Dermis microvascular lymphatic vessel endothelial cell (primary cell): Measurements from ENCODE around the gene DYDC1. TPM values are rescaled to one million over a fixed set of nuclear protein-coding genes. Genes with fewer than 3 reads are reported as not detected.
"Not testable (repeated sequence)": the region's sequence is repeated elsewhere in the genome, so short reads cannot be mapped to it uniquely, and the experiment has no call there.

Source experiments
- DNase-seq, 2 donors: peaks; one replicate each; pipeline versions ENCODE4 v3.0.0 to v3.0.0-alpha.2; 2010; ENCODE audit warnings: low read depth in 2 of 2
- total RNA-seq: library from RNA; depleted of rRNA; stranded (reverse); fragments of >200 nt; gene quantifications from 2 replicates; pipeline ENCODE4 v1.2.1, GENCODE V29; 2014

DYDC1 gene
- not detected in 2 replicates for total RNA-seq

DNA sequence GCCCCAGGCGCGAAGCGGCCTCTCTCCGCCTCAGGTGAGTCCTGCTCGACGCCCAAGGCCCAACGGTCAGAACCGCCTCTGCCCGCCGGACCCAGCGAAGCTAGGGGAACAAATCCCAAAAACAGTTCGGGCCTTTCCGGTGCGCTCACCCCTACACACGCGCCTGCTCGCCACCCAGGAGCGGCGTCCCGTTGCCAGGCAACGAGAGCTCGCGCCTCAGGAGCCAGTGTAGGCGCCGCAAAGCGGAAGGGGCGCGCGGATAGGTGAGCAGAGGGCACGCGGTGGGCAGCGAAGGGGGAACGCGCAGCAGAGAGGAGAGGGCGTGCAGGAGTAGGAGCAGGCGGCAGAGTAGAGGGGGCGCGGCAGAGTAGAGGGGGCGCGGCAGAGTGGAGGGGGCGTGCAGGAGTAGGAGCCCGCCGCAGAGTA is at the start of gene DYDC1, which contains the start of gene DYDC2:
TSS of gene DYDC1 (minus strand) at position 193 of the 426 bp plus-strand sequence. CDS start 4,154 bp downstream, outside the sequence.
TSS of gene DYDC2 (plus strand) at position 219 of the 426 bp plus-strand sequence. CDS start 5,663 bp downstream, outside the sequence.
- DNase-seq, result no peak

GRCh38 chr10:80406204-80406603 is 49.6 kb upstream of the DYDC1 start:
- no peak for DNase-seq

- no peak for DNase-seq
These were observed 49.1 kb upstream of the DYDC1 start for GRCh38 chr10:80405626-80406025.

GRCh38 chr10:80405035-80405434 is 48.5 kb upstream of the DYDC1 start:
- no peak for DNase-seq

- peak in 1 of 2 donors; percentile 9 for DNase-seq
These were observed 43.7 kb upstream of the DYDC1 start for GRCh38 chr10:80400136-80400804.

DNA sequence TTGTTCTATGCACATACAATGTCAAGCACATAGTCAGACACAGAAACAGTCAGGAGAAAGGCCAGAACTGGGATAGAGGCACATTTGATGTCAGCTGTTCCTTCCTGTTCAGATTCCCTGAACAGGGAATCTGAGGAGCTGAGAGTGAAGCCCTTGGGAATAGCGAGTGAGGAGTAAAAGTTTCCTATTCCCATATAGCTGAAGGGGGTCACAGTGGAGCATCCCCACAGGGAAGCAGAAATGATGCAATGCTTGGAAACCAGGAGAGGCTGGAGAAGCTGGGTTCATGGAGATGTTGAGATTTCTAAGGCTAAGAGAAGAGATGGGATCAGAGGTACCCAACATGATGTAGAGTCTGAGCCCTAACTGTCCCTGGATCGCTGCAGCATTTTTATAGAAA is 40.5 kb upstream of the DYDC1 start:
- DNase-seq, result no peak

DNA sequence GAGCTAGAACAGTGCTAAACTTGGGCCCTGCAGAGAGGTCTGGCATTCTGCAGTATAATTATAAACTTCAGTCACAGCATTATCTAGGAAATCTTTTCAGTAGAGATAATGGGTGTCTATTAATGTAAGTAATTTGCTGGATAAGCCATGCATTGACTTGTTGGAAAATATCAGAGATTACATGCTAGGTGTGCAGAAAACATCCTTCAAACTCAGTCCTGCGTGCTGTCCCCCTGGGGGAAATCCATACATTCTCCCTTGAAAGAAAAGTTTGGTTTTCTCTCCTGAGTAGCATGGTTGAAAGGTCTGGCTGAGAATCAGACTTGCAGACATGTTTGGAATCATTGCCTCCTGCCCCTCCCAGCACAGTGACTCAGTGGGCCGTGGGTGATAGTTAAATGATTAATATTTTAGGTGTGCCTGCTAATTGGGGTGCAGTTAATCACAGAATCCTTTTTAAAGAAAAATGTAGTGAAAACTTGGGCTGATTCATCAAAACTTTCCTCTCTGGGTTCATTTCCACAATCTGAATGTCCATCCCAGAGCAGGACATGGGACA is 37.9 kb upstream of the DYDC1 start:
- DNase-seq, result no peak

- DNase-seq, result no peak
These were observed 35.7 kb upstream of the DYDC1 start for GRCh38 chr10:80392250-80392649.

- no peak for DNase-seq
These were observed 34.2 kb upstream of the DYDC1 start for GRCh38 chr10:80390740-80391139.

GRCh38 chr10:80382989-80383388 is 26.4 kb upstream of the DYDC1 start:
- peak; percentile 65 to 72 for DNase-seq

DNA sequence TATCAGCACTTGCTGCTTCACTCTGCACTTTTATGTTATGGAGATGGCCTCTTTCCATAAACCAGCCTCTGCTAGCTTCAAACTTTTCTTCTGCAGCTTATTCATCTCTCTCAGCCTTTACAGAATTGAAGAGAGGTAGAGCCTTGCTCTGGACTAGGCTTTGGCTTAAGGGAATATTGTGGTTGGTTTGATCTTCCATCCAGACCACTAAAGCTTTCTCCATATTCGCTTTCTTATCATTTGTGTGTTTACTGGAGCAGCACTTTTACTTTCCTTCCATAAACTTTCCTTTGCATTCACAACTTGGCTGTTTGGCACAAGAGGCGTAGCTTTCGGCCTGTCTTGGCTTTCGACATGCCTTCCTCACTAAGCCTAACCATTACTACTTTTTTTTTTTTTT is 23.6 kb upstream of the DYDC1 start:
- DNase-seq, result no peak

GRCh38 chr10:80379701-80380100 is 23.1 kb upstream of the DYDC1 start:
- DNase-seq, result no peak

DNA sequence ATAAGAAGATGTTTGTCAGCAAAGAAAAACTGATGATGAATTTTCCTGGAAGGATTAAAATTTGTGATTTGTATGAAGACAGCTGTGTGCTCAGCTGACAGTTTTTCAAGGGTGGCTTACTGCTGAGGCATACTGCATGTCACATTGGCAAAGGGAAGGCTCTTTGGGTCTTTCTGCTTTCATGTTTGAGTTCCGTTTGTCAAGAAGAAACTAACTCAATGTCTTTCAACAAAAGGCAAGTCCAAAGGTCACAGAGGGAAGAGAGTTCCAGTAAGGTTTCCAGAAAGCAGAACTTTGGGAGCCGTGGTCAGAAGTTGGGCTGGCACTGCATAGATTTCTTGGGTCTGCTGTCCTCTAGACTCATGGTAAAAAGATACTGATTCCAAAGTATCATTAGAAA is 16.9 kb upstream of the DYDC1 start:
- DNase-seq, result no peak

- DNase-seq, result no peak
These were observed 16.1 kb upstream of the DYDC1 start for GRCh38 chr10:80372675-80373074.

- DNase-seq, result no peak
These were observed 14.9 kb upstream of the DYDC1 start for GRCh38 chr10:80371467-80371866.

- DNase-seq, result no peak
These were observed 9.0 kb upstream of the DYDC1 start for GRCh38 chr10:80365510-80365909.

DNA sequence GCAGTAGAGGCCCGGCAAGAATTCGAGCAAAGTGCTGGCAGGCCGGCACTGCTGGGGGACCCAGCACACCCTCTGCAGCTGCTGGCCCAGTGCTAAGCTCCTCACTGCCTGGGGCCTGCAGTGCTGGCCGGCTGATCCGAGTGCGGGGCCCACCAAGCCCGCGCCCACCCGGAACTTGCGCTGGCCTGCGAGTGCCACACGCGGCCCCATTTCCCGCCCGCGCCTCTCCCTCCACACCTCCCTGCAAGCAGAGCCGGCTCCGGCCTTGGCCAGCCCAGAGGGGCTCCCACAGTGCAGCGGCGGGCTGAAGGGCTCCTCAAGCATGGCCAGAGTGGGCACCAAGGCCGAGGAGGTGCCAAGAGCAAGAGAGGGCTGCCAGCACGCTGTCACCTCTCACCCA is 3.1 kb upstream of the DYDC1 start:
- DNase-seq, result no peak

- DNase-seq, result not testable (repeated sequence)
These were observed 2.4 kb upstream of the DYDC1 start for GRCh38 chr10:80358925-80359324.

GRCh38 chr10:80357851-80358125 is 1.2 kb upstream of the DYDC1 start:
- DNase-seq, result no peak

DNA sequence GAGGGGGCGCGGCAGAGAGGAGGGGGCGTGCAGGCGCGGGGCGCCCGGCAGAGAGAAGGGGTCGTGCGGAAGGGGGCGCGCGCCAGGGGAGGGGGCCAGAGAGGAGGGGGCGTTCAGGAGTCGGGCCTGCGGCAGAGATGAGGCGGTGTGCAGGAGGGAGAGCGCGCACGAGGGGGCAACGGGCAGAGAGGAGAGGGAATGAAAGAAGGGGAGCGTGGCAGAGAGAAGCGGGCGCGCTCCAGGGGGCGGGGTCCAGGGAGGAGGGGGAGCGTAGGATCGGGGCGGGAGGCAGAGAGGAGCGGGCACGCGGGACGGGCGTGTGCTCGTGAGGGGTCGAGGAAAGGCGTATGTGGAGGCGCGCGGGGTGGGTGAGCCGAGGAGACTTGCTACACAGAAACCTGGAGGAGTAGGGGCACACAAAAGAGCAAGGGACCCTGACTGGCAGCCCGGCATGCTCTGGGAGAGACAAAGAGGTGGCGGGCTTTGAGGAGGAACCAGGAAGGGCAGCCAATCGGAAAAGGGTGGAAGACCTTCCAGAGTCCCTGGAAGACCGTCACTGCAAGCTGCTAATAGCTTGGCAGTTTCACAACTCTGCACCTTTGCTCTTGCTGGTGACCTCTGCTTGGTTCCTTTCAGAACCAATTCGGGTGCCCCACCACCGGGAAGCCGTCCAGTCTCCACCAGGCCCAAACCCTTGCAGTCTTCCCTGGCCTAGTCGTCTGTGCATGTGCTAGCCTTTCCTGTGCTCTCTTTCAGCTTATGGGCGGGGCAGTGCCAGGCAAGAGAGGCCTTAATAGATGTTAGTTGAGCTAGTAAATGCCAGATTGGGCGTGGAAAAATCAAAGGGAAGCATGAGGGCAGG is 665 bp upstream of the DYDC1 start:
- no peak for DNase-seq

DNA sequence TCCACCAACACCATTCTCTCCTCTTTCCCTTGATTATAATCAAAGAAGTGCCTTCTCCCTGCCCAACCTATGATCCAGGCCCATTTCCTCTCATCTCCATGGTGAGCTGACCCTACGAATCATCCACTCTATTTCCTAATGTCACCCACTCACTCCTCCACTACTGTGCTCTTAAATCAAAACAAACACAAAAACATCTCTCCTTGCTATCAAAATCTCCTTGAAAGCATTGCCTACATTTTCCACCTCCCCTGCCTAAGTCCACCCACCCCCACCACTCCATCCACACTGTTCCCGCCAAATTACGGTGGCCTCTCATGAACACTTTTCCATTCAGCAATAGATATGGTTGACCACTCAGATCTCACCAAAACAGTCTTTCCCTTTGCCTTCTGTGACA is 5.3 kb downstream of the DYDC1 start:
- no peak for DNase-seq

- no peak for DNase-seq
These were observed 6.3 kb downstream of the DYDC1 start for GRCh38 chr10:80350251-80350650.

- no peak for DNase-seq
These were observed 11.6 kb downstream of the DYDC1 start for GRCh38 chr10:80344912-80345311.
